ENCODE measurements around the gene LINC01488. TPM values are rescaled to one million over a fixed set of nuclear protein-coding genes. Genes with fewer than 3 reads are reported as not detected.

LINC01488 gene
- total and polyA plus RNA-seq, 9 of the 15 experiments (the other 6 are each of a cell fraction or from before 2014, with no cell fraction given): not detected

- TF ChIP-seq ZNF318 (IDR thresholded peaks at IDR 0.05; ENCODE audit: borderline replicate concordance in 1 of 2, low read depth in 1 of 2): peak in 1 of 2 experiments; percentile 59; a peak in 1 of 4 replicates
- TF ChIP-seq KAT7 (CRISPR knock-in tag; IDR thresholded peaks at IDR 0.05; ENCODE audit: borderline replicate concordance): no peak
- no peak for TF ChIP-seq ZNF707 (CRISPR knock-in tag; conservative IDR thresholded peaks at IDR 0.05)
- peak; percentile 57; the same call in 1 of the 2 replicates for TF ChIP-seq CBFA2T2 (conservative IDR thresholded peaks at IDR 0.05)
- TF ChIP-seq NFE2 (IDR thresholded peaks at IDR 0.05; ENCODE audit: low read depth): peak; percentile 67
- peak; percentile 19; the same call in 1 of the 2 replicates for TF ChIP-seq MAFG (tag; conservative IDR thresholded peaks at IDR 0.05)
- no peak for TF ChIP-seq SMARCB1 (IDR thresholded peaks at IDR 0.05; ENCODE audit: insufficient read length, low read depth)
- peak; percentile 74; the same call in 1 of the 2 replicates for TF ChIP-seq RNF2 (IDR thresholded peaks at IDR 0.05)
- peak; percentile 73 for TF ChIP-seq ARID1B (IDR thresholded peaks at IDR 0.05)
- TF ChIP-seq BRF2 (IDR thresholded peaks at IDR 0.05; ENCODE audit: borderline replicate concordance, insufficient read depth, insufficient read length): no peak
- TF ChIP-seq HDAC2 (IDR thresholded peaks at IDR 0.05): peak; percentile 56; the same call in 1 of the 2 replicates
- TF ChIP-seq JUND (IDR thresholded peaks at IDR 0.05; ENCODE audit: borderline replicate concordance, low read depth, low read length): peak; percentile 84
- TF ChIP-seq JUND (tag; IDR thresholded peaks at IDR 0.05; ENCODE audit: borderline replicate concordance, low read depth, low read length): peak; percentile 72; the same call in 1 of the 3 replicates
- TF ChIP-seq PHF20 (IDR thresholded peaks at IDR 0.05; ENCODE audit: partially characterized antibody): no peak
- no peak for TF ChIP-seq ZBTB5 (IDR thresholded peaks at IDR 0.05)
- TF ChIP-seq HIVEP1 (CRISPR knock-in tag; IDR thresholded peaks at IDR 0.05): no peak
Measured at GRCh38 chr11:69524291-69524882, 42.9 kb downstream of the LINC01488 start (continued).

Data from K562 (cell line).